HCT116 (cell line): Measurements from ENCODE around the gene MCAM. TPM values are rescaled to one million over a fixed set of nuclear protein-coding genes. Genes with fewer than 3 reads are reported as not detected.

Experiments used
- ATAC-seq: fragments of 200-7000 bp; cut with Tn5 transposase; 2 replicates; pipeline ENCODE4 v1.9.1; 2020; ENCODE audit warnings: mild to moderate bottlenecking, moderate library complexity
- BruUV-seq: library from RNA; stranded (reverse); fragments of 400-500 nt; replicated peaks from 2 replicates; lab custom pipeline; 2021; lab: Mats Ljungman, UMichigan
- CTCF ChIA-PET: fragments of 300-600 bp; sonication (Branson Sonifier 250); formaldehyde crosslinking; loops from one replicate; lab custom pipeline; 2021; ENCODE audit warnings: antibody characterized with exemption; lab: Charles Lee
- POLR2A ChIA-PET: fragments of 300-600, 350-600 bp; sonication (Branson Sonifier 250); formaldehyde crosslinking; loops from one replicate; lab custom pipeline; 2021; ENCODE audit warnings: antibody characterized with exemption; lab: Charles Lee
- RAD21 ChIA-PET, 2 experiments: fragments of 300-600 bp; sonication (Branson Sonifier 250); formaldehyde crosslinking; loops; one replicate each; lab custom pipeline; 2023; ENCODE audit warnings: low total read pairs in 2 of 2; ENCODE audit not compliant: uncharacterized antibody in 2 of 2, unreplicated experiment in 2 of 2, low non-redundant PET in 1 of 2; lab: Charles Lee
- DNase-seq: peaks from one replicate; pipeline ENCODE4 v3.0.0-alpha.2; 2010; ENCODE audit warnings: low read depth, low spot score
- H2AFZ ChIP-seq: fragments of 200-600 bp; shearing (Covaris generic), sonication (generic); 2 replicates; pipeline ENCODE4 v1.6.1; 2017; ENCODE audit warnings: low read depth, mixed run types, mixed read lengths, antibody characterized with exemption, low read length; ENCODE audit not compliant: poor library complexity, severe bottlenecking
- H3K27ac ChIP-seq: 2 replicates; pipeline ENCODE4 v1.5.1; 2012; ENCODE audit warnings: low read depth, low read length
- H3K27me3 ChIP-seq: fragments of 200-600 bp; sonication (generic); 2 replicates; pipeline ENCODE4 v1.6.1; 2016; ENCODE audit warnings: mixed run types, low read length, mixed read lengths; ENCODE audit not compliant: insufficient read depth
- H3K36me3 ChIP-seq, 2 experiments: fragments of 200-500 bp in 1 of 2; fragments of 200-600 bp in 1 of 2; sonication (Bioruptor generic) in 1 of 2; sonication (generic) in 1 of 2; 2 replicates each; pipeline versions ENCODE4 v1.5.1 to v1.6.1; 2014 to 2016; ENCODE audit warnings: low read length in 2 of 2, inconsistent platforms in 1 of 2, mixed read lengths in 1 of 2, mixed run types in 1 of 2; ENCODE audit not compliant: insufficient read depth in 2 of 2, control insufficient read depth in 1 of 2
- H3K4me1 ChIP-seq, 2 experiments: fragments of 200-600 bp in 1 of 2; sonication (generic) in 1 of 2; 2 replicates each; pipeline versions ENCODE4 v1.5.1 to v1.6.1; 2012 to 2017; ENCODE audit warnings: low read length in 2 of 2, inconsistent platforms in 1 of 2, mild to moderate bottlenecking in 1 of 2, mixed read lengths in 1 of 2, mixed run types in 1 of 2, moderate library complexity in 1 of 2; ENCODE audit not compliant: insufficient read depth in 2 of 2, control insufficient read depth in 1 of 2
- H3K4me2 ChIP-seq: fragments of 200-600 bp; sonication (generic); 2 replicates; pipeline ENCODE4 v1.6.1; 2017; ENCODE audit warnings: mixed run types, low read length, mixed read lengths
- H3K4me3 ChIP-seq, 2 experiments: fragments of 200-600 bp in 1 of 2; sonication (generic) in 1 of 2; replicated peaks in 1 of 2; 2 replicates each; pipeline ENCODE4 v1.5.1; 2011 to 2016; ENCODE audit warnings: low read length in 2 of 2, control low read depth in 1 of 2, low read depth in 1 of 2, mild to moderate bottlenecking in 1 of 2, mixed read lengths in 1 of 2, mixed run types in 1 of 2
- H3K79me2 ChIP-seq: fragments of 200-600 bp; sonication (generic); 2 replicates; pipeline ENCODE4 v1.6.1; 2017; ENCODE audit warnings: mild to moderate bottlenecking, mixed run types, low read length, moderate library complexity, mixed read lengths; ENCODE audit not compliant: insufficient read depth
- H3K9ac ChIP-seq: fragments of 200-600 bp; sonication (generic); 2 replicates; pipeline ENCODE4 v1.6.1; 2016; ENCODE audit warnings: low read length, mixed read lengths
- H3K9me2 ChIP-seq: fragments of 200-600 bp; sonication (generic), shearing (Covaris generic); 2 replicates; pipeline ENCODE4 v1.6.1; 2017; ENCODE audit warnings: mixed run types, mild to moderate bottlenecking, moderate library complexity; ENCODE audit not compliant: insufficient read depth
- H3K9me3 ChIP-seq, 2 experiments: fragments of 200-500 bp in 1 of 2; fragments of 200-600 bp in 1 of 2; sonication (Bioruptor generic) in 1 of 2; sonication (generic) in 1 of 2; 2 replicates each; pipeline ENCODE4 v1.6.1; 2014 to 2017; ENCODE audit warnings: low read length in 2 of 2, mixed read lengths in 2 of 2, inconsistent platforms in 1 of 2, low read depth in 1 of 2, mild to moderate bottlenecking in 1 of 2, mixed run types in 1 of 2, moderate library complexity in 1 of 2; ENCODE audit not compliant: control insufficient read depth in 1 of 2, insufficient read depth in 1 of 2
- H4K20me1 ChIP-seq: fragments of 200-600 bp; sonication (generic), shearing (Covaris generic); 2 replicates; pipeline ENCODE4 v1.6.1; 2017; ENCODE audit warnings: mixed run types, mild to moderate bottlenecking, moderate library complexity; ENCODE audit not compliant: insufficient read depth
- ATF3 ChIP-seq: IDR thresholded peaks from 2 replicates; pipeline ENCODE4 v1.6.1; 2012
- CEBPB ChIP-seq: IDR thresholded peaks from 2 replicates; pipeline ENCODE4 v1.6.1; 2012; ENCODE audit warnings: low read depth
- CTCF ChIP-seq, 3 experiments: fragments of 200-600 bp in 1 of 3; sonication (generic) in 1 of 3; IDR thresholded peaks in 2 of 3; conservative IDR thresholded peaks in 1 of 3; 2 replicates each; pipeline ENCODE4 v1.5.1; 2012 to 2017; ENCODE audit warnings: low read depth in 2 of 3, low read length in 2 of 3, antibody characterized with exemption in 1 of 3, borderline replicate concordance in 1 of 3, control low read depth in 1 of 3, mild to moderate bottlenecking in 1 of 3, mixed read lengths in 1 of 3, mixed run types in 1 of 3, moderate library complexity in 1 of 3; ENCODE audit not compliant: insufficient read depth in 1 of 3
- EGR1 ChIP-seq: IDR thresholded peaks from 2 replicates; pipeline ENCODE4 v1.6.1; 2012; ENCODE audit warnings: low read depth
- ELF1 ChIP-seq: IDR thresholded peaks from 2 replicates; pipeline ENCODE4 v1.6.1; 2012; ENCODE audit warnings: low read depth, borderline replicate concordance
- EZH2phosphoT487 ChIP-seq: fragments of 200-600 bp; IDR thresholded peaks from 2 replicates; pipeline ENCODE4 v1.6.1; 2018; ENCODE audit warnings: antibody characterized with exemption, borderline replicate concordance
- FOSL1 ChIP-seq: IDR thresholded peaks from 2 replicates; pipeline ENCODE4 v1.6.1; 2012; ENCODE audit warnings: low read depth
- JUND ChIP-seq: IDR thresholded peaks from 2 replicates; pipeline ENCODE4 v1.6.1; 2012
- POLR2A ChIP-seq: IDR thresholded peaks from 2 replicates; pipeline ENCODE4 v1.7.0; 2011; ENCODE audit warnings: borderline replicate concordance; ENCODE audit not compliant: insufficient read depth, insufficient read length; ENCODE audit errors: extremely low read depth
- POLR2AphosphoS5 ChIP-seq: IDR thresholded peaks from 2 replicates; pipeline ENCODE4 v1.6.1; 2011; ENCODE audit warnings: mild to moderate bottlenecking, low read depth, low read length, moderate library complexity
- RAD21 ChIP-seq: IDR thresholded peaks from 2 replicates; pipeline ENCODE4 v1.6.1; 2012; ENCODE audit warnings: low read depth, mild to moderate bottlenecking
- SP1 ChIP-seq: IDR thresholded peaks from 2 replicates; pipeline ENCODE4 v1.6.1; 2012; ENCODE audit warnings: low read depth
- SRF ChIP-seq: IDR thresholded peaks from 2 replicates; pipeline ENCODE4 v1.6.1; 2012; ENCODE audit warnings: low read depth
- TCF7L2 ChIP-seq: IDR thresholded peaks from 2 replicates; pipeline ENCODE4 v1.7.0; 2011; ENCODE audit warnings: borderline replicate concordance, inconsistent platforms; ENCODE audit not compliant: insufficient read depth, insufficient read length; ENCODE audit errors: extremely low read depth
- YY1 ChIP-seq: IDR thresholded peaks from 2 replicates; pipeline ENCODE4 v1.6.1; 2011; ENCODE audit warnings: low read length, low read depth, moderate library complexity, mild to moderate bottlenecking; ENCODE audit not compliant: insufficient replicate concordance; ENCODE audit errors: extremely low read depth
- ZNF274 ChIP-seq: fragments of 200-500 bp; sonication (Bioruptor generic); IDR thresholded peaks from 2 replicates; pipeline ENCODE4 v1.6.1; 2014; ENCODE audit warnings: mild to moderate bottlenecking, low read depth, low read length, inconsistent platforms
- intact Hi-C: fragments of 100-400 bp; cut with micrococcal nuclease; formaldehyde crosslinking; loops from 2 replicates; pipeline ENCODE4 v1.10.0; 2022
- total RNA-seq: library from RNA; stranded (reverse); gene quantifications from one replicate; pipeline ENCODE4 v1.2.1, GENCODE V29; 2021; ENCODE audit not compliant: unreplicated experiment

MCAM gene
- total RNA-seq, 1 experiment from 2014 or later = 17.4 TPM

GRCh38 chr11:119335655-119336543 lies 19.0 kb upstream of the MCAM start:
- TF ChIP-seq ATF3 (no peak), CTCF (IDR thresholded peaks at IDR 0.05 in 2 of 3, conservative IDR thresholded peaks at IDR 0.05 in 1 of 3; ENCODE audit: borderline replicate concordance in 1 of 3, insufficient read depth in 1 of 3, low read depth in 2 of 3, low read length in 2 of 3) (no peak), EZH2phosphoT487 (no peak), JUND (no peak), ZNF274 (no peak), TCF7L2 (no peak), CEBPB (no peak), EGR1 (no peak), POLR2A (no peak), POLR2AphosphoS5 (no peak), RAD21 (no peak), FOSL1 (no peak), YY1 (no peak), SP1 (no peak), SRF (no peak), ELF1 (no peak)
- POLR2A ChIA-PET = interaction anchor here (0.6 kb wide), 1 partner anchor 233 kb away, joined by 3 read pairs; no protein-coding TSS in a partner anchor
- Histone ChIP-seq H3K9ac (peak overlapping the region; percentile 95; the same call in 1 of the 2 replicates), H4K20me1 (no peaks in the 10 kb centered on the region), H3K4me2 (peak overlapping the region; percentile 89), H3K9me3 (no peaks in the 10 kb centered on the region), H3K4me1 (peaks cover 9 to 51% of the 10 kb centered on the region in 2 experiments), H3K79me2 (peaks cover 30% of the 10 kb centered on the region), H3K36me3 (peaks cover 0 to 12% of the 10 kb centered on the region in 2 experiments; a peak in 2 of 4 replicates), H2AFZ (no peak overlapping the region), H3K27me3 (no peaks in the 10 kb centered on the region), H3K27ac (peak overlapping the region; percentile 73; the same call in 1 of the 2 replicates), H3K4me3 (peak overlapping the region; percentile 84 to 95), H3K9me2 (no peaks in the 10 kb centered on the region)
- CTCF ChIA-PET = interaction anchor here (0.7 kb wide), 1 partner anchor 41 kb away, joined by 3 read pairs; no protein-coding TSS in a partner anchor
- intact Hi-C loops = no loop called here
- ATAC-seq (no peak), DNase-seq (no peak)
- no TSS peak for BruUV-seq
- RAD21 ChIA-PET = no interaction called here
